Activated CD8-positive, alpha-beta memory T cell treated with anti-CD3 and anti-CD28 coated beads, Interleukin-2, amount 50 U/mL, for 1 hour (primary cell): ENCODE measurements around the gene ANXA2.

Experiments used
- DNase-seq: peaks from one replicate; pipeline ENCODE4 v3.0.0-alpha.2; 2020; ENCODE audit errors: extremely low read depth

ANXA2 gene

DNA sequence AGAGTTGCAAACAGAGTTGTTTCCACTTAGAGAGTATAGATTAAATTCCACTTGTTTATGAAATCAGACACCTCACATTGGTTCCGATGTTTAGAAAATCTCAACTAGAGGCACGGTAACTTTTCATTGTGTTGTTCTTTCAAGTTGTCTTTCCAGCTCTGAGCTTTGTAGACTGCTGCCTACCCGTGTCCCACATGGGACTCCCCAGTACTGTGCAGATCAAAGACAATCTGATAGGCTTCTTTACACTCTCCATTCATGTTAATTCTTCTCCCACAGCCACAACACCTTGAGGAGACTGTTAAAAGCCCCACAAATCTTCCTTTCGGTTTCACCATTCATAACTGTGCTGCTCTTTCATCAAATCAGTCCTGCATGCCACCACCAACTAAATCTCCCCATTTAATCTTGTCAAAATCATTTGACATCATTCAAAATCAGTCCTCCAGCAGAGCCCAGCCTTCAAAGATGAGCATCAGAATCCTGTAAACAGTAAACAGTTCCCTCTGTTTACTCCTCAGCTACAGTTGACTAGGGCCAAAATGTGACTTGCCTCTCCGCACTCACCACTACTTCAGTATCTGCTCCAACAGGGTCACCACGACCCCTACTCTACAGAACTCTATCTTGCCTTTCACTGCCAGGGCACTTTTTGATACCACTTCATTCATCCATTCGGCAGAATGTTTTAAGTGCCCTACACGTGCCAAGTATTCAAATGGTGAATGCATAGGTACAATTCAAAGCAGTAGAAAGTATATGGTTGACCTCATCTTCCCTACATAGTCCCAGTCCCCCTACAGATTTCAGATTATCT is 8.3 kb downstream of the ANXA2 start:
- DNase-seq, result no peak

DNA sequence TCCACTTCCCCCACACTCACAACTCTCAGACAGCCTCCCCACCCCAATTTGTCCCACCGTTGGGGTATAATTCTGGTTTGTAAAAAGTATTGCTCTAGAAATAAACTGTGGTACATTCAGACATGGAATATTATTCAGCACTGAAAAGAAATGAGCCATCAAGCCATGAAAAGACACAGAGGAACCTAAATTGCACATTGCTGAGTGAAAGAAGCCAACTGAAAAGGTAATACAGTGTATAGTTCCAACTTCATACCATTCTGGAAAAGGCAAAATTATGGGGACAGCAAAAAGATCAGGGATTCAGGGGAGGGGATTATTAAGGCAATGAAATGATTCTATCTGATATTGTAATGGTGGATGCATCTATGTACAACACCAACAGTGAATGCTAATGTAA is 10.5 kb downstream of the ANXA2 start:
- no peak for DNase-seq

DNA sequence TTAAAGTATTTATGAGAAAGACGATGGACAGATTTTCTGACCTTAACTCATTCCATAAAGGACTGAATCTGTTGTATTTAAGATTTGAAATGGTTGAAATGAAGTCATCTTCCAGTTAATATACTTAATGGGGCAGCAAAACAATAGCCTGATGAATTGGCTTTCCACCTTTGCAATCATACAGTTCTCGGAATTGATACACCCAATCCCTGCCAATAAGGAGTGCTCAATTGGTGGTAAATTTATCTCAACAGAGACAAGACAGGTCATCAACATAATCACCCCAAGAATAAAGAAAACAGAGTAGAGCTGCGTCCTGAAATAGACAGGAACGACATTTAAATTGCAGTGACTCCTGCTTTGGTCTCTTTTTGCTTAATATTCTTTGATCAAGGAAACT is 11.2 kb downstream of the ANXA2 start:
- no peak for DNase-seq

DNA sequence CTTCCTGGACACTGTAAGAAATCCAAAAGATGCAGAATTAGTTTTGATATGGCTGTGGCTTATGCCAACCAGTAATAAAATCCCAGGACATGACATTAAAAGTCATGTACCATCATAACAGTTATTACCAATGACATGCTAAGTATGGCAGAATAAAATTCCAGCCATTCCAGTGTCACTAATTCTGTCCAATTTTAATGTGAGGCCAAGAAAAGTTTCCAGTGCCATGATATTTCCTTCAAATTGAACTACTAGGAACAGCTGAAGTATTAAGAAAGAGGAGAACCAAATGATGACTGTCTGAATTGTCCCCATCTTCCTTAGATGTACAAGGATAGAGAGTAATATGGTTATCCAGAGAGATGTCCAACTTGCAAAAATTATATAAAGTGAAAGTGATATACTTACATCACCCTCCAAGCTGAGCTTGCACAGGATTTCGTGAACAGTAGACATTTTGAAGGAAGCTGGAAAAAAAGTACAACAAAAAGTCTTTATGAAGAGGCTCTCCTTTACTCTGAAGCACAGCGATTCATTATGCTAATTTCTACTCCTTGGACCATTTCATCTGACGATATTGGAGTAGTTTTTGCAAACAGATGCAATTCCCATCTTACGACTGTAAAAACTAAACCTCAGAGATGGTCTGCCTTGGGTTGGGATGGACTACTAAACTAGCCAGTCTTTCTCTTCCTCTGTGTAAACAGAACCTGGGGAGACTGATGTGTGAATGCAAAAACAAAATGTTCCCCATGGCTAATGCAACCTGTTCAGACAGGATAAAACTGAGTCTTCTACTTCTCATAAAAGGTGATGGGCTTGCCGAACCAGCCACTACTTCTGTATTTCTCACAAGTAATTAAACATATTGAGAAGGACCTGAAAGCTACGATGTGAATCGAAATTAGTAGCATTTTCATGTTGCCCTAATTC is 11.9 kb downstream of the ANXA2 start:
- no peak for DNase-seq

DNA sequence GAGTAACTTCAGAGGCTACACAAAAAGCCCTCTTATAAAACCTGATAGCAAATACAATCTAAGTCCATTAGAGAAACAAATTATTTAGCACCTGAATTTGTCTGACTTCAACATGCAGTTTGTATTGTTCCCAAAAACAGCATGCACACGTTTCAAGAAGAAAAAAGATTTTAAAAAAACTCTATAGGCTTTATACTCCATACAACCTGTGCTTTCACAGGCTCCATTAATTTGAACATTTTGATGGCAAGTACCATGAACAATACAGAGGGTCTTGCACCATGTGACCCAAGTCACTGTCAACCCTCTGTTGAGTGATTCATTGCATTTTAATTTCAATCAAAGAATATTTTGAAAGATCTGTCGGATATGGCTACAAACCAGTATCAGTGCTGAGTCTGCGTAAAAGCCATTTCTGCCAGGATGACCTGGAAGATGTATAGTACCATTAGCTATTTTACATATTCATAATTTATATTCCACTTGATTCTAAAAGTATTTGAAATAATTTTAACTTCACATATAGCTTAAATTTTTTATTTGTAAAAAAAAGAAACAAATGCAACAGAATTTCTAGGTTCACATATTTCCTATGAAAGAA is 13.2 kb downstream of the ANXA2 start:
- no peak for DNase-seq

DNA sequence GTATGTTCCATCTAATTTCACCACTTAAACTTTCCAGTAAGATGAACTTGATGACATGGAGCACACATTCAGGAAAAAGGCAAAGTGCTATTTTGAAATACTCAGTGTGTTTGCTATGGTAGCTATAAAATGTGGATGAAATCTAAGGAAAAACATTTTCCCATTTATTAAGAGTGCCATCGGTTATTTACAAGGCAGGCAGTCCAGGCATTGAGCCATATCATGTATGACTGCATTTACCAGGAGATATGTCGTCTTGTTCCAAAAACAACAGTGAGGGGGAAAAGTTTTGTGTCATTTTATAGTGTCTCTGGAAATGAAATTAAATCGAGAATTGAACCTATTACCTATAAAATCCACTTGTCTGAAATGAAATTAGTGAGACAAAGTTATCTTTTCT is 13.7 kb downstream of the ANXA2 start:
- DNase-seq, result no peak

DNA sequence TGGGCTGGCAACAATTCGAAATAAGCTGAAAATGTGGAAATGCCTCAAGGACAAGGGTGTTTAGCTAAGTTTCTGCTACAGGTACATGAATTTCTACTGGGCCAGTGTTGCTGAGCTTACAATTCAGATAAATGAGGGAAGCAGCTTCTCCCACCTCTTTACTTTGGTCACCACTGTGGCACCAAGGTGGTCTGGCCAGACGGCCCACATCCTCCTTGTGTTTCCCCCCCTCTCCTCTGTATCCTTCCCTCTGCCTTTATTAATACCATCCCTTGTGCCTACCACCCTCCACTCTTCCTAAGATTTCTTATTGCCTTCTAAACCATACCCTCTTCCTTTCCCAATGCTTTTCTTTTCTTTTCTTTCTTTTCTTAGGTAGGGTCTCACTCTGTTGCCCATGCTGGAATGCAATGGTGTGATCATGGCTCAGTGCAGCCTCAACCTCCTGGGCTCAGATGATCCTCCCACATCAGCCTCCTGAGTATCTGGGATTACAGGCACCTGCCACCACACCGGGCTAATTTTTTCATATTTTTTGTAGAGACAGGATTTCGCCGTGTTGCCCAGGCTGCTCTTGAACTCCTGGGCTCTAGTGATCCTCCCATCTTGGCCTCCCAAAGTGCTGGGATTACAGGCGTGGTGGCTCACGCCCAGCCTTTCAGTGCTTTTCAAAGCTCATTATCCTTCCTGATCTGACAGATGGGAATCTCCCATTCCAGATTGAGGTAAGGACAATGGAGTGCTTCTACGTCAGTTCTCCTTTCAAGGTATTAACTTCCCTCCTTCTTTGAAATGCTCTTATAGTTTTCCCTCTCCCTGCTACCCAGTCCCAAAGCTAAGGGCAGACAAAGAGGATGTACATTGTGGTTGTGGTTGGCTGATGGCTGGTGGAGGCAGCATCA is 14.8 kb downstream of the ANXA2 start:
- no peak for DNase-seq

DNA sequence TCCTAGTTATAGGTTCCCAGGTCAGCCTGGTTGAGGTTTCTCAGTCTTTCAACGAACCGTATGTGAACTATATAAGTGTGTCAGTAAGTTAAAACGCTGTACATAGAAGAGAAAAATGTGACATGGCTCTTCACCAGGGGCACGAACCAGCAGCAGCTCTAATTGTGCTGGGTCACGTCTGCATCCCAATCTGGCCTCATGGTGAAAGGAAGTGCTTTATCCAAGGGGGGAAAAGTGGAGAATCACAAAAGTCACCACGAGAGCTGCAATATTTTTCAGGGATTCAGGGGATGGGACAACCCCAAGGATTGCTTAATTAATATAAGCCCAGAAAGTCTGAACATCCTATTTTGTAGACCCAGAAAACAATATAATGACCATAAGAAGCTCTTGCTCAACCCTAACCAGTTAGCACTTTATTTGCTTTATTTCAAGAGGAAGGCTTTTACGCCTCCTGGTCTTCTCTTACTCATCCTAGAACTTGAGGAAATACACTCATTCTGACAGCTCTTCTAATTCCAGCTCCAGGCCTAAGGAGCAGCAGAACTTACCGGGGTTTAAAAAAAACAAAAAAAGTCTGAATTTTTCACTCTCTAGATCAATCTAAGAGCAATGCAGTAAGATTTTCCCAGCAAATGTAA is 16.5 kb downstream of the ANXA2 start:
- DNase-seq, result no peak

DNA sequence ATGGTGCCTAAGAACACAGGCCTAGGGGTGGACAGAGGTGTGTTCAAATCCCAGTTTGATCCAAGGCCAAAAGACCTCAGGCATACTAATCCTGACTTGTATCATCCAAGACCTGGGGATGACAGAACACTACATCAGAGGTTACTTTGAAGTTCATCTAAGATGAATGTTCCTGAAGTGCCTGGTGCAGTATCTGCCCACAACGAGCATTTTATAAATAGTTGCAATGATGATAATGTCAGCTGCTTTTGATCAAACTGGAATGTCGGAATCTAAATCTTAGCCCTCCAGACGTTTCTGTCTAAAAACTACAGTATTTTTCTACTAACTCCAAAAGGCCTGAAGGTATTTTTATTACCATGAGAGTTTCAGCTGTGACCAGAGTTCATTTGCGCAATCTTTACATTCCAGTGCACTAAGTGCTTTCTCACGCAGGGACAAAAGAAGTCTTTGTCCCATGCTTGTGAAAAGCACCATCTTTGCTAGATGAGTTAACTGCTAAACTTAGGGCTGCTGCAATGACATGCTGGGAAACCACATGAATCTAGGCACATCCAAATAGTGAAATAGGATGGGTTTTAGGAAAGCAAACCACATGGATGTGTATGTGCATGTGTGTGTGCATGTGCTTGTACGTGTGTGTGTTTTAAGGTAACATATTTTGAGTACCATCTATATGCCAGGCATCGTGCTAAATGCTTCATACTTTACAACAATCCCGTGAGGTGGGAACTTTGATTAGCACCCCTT is 18.1 kb downstream of the ANXA2 start:
- DNase-seq, result no peak

DNA sequence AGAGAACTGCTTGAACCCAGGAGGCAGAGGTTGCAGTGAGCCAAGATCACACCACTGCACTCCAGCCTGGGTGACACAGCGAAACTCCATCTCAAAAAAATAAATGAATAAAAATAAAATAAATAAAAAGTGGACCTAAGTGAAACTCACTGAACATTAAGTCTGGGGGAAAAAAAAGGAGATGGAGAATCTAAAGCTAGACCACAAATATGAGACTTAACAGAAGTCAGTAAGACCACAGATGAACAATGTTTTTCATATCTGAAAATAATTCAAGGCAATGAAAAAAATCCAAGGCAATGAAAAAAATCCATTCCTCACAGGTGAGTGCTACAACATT is 18.6 kb downstream of the ANXA2 start:
- no peak for DNase-seq

DNA sequence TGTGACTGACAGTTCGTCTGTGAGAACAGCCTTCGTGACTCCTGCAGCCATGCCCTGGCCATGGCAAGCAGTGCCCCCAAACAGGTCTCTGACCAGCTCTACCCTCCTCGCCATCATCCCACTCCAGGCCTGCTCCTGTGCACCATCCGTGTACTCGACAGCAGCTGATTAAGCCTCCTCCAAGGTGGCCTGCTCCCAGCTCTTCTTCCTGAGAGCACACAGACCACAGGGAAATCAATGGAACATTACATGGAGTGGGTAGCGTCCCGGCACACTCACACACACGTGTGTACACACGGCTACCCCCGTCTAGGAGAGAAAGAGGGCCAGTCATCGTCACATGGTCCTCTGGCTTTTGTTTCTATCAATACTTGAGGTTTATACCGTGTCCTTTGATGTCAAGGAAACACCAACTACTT is 21.1 kb downstream of the ANXA2 start:
- no peak for DNase-seq

DNA sequence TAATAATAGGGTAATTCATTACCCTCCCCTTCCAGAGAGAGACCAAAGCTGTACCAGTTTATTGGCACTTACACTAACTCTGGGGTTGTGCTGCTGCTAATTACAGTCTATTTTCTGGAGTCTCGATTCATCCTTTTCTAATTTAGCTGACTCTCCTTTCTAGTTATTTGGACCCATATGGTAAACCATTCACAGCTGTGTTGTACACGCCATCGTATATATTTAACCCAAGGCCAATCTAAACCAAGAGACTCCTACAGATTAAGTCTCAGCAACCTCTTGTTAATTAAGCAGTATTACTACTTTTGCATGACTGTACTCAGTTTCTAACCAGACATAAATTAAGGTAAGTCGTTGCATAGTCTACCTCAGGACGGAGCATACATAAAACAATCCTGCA is 22.5 kb downstream of the ANXA2 start:
- DNase-seq, result no peak

DNA sequence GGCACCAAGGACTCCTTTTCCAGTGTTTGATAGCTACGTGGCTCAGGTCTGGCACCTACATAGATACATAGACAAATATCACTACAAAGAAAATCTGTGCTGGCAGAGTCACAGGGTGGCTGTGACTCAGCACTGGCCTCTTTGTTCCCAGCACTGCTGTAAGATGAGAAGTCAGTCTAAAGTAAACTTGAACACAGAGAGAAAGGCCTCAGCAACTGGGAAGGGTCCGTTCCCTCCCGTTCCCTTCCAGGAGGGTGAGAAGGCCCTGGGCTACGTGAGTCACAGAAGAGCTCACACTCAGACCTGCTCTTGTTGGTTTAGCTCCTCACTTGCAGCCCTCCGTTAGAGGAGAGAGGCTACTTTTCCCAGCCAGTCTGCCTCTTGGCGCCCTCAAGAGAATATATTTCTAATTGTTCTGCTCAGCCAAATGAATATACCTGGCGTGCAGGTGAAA is 23.1 kb downstream of the ANXA2 start:
- no peak for DNase-seq

DNA sequence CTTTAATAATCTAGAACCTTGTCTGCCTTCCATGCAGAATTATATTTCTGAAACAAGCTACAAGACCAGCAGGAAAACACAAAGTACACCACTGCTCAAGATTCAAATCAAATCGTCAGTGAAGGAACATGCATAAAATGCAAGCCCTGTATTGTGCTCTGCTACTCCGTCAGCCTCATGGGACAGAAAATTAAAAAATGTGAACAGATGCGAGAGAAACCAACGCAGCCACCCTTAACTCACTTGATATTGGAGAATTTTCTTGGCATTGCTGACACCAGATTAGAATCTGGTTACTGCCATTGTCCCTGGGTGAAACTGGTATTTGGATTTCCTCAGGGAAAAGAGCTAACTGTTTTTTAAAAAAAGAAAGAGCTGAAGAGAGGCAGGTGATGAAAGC is 23.6 kb downstream of the ANXA2 start:
- no peak for DNase-seq

DNA sequence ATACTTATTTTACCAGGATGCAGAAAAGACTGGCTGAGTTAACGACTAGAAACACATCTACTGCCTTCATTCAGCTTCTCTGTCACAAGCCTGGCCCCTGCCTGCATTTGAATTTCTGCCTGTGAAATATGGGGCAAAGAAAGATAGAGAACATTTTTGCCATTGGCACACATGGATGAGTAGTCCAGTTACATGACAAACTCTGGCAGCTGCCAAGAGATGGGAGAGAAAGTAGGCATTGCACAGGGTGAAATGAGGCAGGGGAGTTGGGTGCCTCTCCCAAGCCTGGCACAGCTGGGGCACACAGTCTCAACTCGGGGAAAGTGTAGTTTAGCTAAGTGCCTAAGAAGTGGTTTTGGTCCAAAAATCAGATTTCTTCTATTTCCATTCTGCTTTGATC is 24.0 kb downstream of the ANXA2 start:
- no peak for DNase-seq

DNA sequence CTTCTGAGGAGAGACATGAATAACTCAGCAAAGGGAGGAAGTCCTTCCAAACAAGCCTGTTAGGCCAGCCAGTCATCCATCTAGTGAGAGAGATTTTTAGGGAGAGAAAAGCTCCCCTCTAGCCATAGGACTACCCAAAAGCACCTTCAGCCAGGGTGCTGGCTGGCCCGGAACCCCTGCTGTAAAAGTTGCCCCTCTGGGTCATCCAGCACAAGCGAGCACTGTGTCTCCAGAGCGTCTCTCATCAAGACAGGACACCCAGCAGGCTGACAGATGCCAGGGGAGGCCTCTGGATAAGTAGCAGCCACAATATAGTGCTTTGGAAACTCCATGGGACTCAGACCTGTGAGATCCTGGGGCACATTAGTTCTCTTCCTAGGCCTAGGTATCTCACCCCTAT is 24.5 kb downstream of the ANXA2 start:
- no peak for DNase-seq

DNA sequence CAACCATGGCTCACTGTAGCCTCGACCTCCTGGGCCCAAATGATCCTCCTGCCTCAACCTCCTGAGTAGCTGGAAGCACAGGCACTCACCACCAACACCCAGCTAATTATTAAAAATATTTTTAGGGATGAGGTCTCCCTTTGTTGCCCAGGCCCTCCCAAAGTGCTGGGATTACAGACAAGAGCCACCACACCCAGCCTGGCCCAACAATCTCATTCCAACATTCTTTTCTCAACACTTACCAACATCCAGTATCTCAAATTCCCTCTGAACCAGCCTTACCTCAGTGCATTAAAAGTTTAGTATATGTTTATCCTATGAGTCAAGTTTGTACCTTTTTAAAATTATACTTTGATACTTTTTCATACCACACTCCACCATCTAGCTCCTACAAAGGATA is 25.0 kb downstream of the ANXA2 start:
- DNase-seq, result no peak

DNA sequence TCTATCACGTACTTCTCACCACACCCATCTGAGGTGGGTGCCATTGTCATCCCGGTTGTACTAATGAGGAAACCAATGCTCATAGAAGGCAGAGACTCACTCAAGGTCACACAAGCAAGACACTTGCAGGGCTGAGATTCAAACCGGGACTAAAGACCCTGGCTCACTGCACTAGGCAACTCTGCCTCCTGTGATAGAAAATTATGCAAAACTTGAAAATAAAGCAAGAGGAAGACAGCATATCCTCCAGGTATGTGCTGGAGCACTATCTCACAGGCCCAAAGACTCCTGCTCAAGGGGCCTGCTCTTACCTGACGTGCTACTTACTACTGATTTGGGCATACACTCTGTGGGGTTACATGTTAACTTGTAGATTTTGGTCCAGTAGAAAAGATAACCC is 25.6 kb downstream of the ANXA2 start:
- DNase-seq, result no peak

DNA sequence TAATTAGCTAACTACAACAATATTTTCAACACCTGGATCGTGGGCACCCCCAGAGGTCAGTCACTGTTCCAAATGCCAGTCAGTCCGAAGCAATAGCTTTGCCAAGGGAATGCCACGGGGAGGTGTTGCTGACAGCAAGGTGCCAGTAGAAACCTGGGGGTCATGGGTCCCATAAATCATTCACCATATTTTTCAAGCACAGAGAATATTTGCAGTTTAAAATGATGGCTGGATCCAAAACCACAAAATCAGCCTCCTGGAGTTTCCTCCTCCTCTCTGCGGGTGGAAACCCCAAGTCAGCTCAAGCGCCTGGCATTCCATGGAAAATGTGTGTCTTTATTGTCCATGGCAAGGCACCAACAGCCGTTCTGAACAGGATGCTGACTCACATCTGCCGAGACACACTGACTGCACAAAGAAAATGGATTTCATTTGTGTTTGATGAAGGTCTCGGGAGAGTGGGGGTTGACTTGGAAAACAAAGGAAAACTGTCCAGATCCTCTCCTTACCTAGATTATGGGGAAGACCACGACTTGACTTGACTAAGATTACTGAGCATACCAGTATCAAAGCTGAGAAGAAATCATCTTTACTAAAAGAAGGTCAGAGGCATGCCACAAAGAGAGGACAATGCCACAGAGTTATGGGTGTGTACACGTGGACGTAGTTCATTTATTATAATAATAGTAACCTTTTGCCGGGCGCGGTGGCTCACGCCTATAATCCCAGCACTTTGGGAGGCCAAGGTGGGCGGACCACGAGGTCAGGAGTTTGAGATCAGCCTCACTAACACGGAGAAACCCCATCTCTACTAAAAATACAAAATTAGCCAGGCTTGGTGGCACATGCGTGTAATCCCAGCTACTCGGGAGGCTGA is 26.4 kb downstream of the ANXA2 start:
- no peak for DNase-seq

DNA sequence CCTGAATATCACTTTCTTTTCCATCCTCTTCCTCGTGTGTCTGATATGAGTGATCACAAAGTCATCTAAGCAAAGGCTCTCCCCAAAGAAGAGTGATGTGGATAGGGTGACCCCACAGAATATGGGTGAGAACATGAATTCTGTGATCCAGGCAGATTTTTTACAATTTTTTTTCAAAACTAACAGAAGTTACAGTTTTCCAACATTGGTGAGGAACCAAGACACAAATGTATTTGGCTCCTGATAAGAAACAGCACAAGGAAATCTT is 27.0 kb downstream of the ANXA2 start:
- no peak for DNase-seq
